NCI-H146 (cell line): ENCODE results near the gene NFYC.
"Not testable (repeated sequence)": the region's sequence is repeated elsewhere in the genome, so short reads cannot be mapped to it uniquely, and the experiment has no call there.

ENCODE experiments used
- DNase-seq: peaks from one replicate; lab custom pipeline; 2025; lab: John Stamatoyannopoulos, UW

Gene NFYC

GRCh38 chr1:40706626-40707025 is 15.1 kb downstream of the NFYC start:
- no peak for DNase-seq

GRCh38 chr1:40708750-40709099 is 17.2 kb downstream of the NFYC start:
- peak; percentile 68 for DNase-seq

GRCh38 chr1:40709100-40709801 is 17.7 kb downstream of the NFYC start:
- peak; percentile 88 for DNase-seq

- no peak for DNase-seq
Observed at GRCh38 chr1:40709802-40710278, 18.3 kb downstream of the NFYC start.

- DNase-seq, result no peak
Observed at GRCh38 chr1:40710581-40711315, 19.2 kb downstream of the NFYC start.

GRCh38 chr1:40711465-40712404 is 20.2 kb downstream of the NFYC start:
- DNase-seq, result no peak

GRCh38 chr1:40712405-40712944 is 21.0 kb downstream of the NFYC start:
- DNase-seq, result peak; percentile 55

- DNase-seq, result no peak
Observed at GRCh38 chr1:40712997-40713396, 21.5 kb downstream of the NFYC start.

- DNase-seq, result no peak
Observed at GRCh38 chr1:40715491-40716059, 24.1 kb downstream of the NFYC start.

GRCh38 chr1:40717065-40717464 is 25.6 kb downstream of the NFYC start:
- DNase-seq, result no peak

GRCh38 chr1:40717955-40718354 is 26.5 kb downstream of the NFYC start:
- DNase-seq, result no peak

- DNase-seq, result no peak
Observed at GRCh38 chr1:40720493-40720892, 29.0 kb downstream of the NFYC start.

GRCh38 chr1:40722622-40723021 is 31.1 kb downstream of the NFYC start:
- DNase-seq, result no peak

- DNase-seq, result no peak
Observed at GRCh38 chr1:40723196-40723955, 31.9 kb downstream of the NFYC start.

- not testable (repeated sequence) for DNase-seq
Observed at GRCh38 chr1:40727662-40728061, 36.2 kb downstream of the NFYC start.

GRCh38 chr1:40729316-40729862 is 37.9 kb downstream of the NFYC start:
- DNase-seq, result not testable (repeated sequence)

GRCh38 chr1:40732756-40733301 is 41.3 kb downstream of the NFYC start:
- no peak for DNase-seq

- DNase-seq, result no peak
Observed at GRCh38 chr1:40734882-40735628, 43.6 kb downstream of the NFYC start.

- DNase-seq, result no peak
Observed at GRCh38 chr1:40736085-40736531, 44.6 kb downstream of the NFYC start.

GRCh38 chr1:40738831-40739230 is 47.3 kb downstream of the NFYC start:
- DNase-seq, result no peak
